IPS DF 6.9 (cell line): Measurements from ENCODE around the gene HLA-DQA1.
A peak's percentile ranks its signal among the peaks of the same experiment; 100 is the strongest.
"Not testable (repeated sequence)": the region's sequence is repeated elsewhere in the genome, so short reads cannot be mapped to it uniquely, and the experiment has no call there.

ENCODE experiments used
- DNase-seq: peaks from one replicate; pipeline ENCODE4 v3.0.0-alpha.2; 2013; ENCODE audit warnings: low read depth, low spot score
- H3K27ac ChIP-seq: one replicate; pipeline ENCODE4 v1.5.1; 2013; ENCODE audit warnings: low read length, control low read depth
- H3K27me3 ChIP-seq: 2 replicates; pipeline ENCODE4 v1.6.1; 2013; ENCODE audit warnings: mild to moderate bottlenecking, low read length; ENCODE audit not compliant: control insufficient read depth, insufficient read depth
- H3K36me3 ChIP-seq: 2 replicates; pipeline ENCODE4 v1.6.1; 2013; ENCODE audit warnings: low read length; ENCODE audit not compliant: control insufficient read depth, insufficient read depth
- H3K4me1 ChIP-seq: 2 replicates; pipeline ENCODE4 v1.6.1; 2013; ENCODE audit warnings: low read length; ENCODE audit not compliant: control insufficient read depth, insufficient read depth
- H3K4me3 ChIP-seq: 2 replicates; pipeline ENCODE4 v1.5.1; 2013; ENCODE audit warnings: mild to moderate bottlenecking, low read length
- H3K9me3 ChIP-seq: 2 replicates; pipeline ENCODE4 v1.6.1; 2013; ENCODE audit warnings: low read length, inconsistent platforms; ENCODE audit not compliant: control insufficient read depth, insufficient read depth
- WGBS: extraction: QIAGEN DNeasy Blood & Tissue Kit; methylation state at CpG from one replicate; pipeline ENCODE4 v1.1.7; 2013; ENCODE audit warnings: mixed read lengths, missing lambda C conversion rate; ENCODE audit not compliant: insufficient read length, insufficient coverage; 5-methylcytosine and 5-hydroxymethylcytosine counted together

HLA-DQA1 gene

DNA sequence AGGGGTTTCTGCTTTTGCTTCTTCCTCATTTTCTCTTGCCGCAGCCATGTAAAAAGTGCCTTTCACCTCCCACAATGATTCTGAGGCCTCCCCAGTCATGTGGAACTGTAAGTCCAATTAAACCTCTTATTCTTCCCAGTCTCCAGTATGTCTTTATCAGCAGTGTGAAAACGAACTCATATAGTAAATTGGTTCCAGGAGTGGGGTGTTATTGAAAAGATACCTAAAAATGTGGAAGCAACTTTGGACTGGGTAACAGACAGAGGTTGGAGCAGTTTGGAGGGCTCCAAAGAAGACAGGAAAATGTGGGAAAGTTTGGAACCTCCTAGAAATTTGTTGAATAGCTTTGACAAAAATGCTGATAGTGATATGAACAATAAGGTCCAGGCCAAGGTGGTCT is 34.7 kb downstream of the HLA-DQA1 start:
- H3K9me3 ChIP-seq, H3K27me3 ChIP-seq, H3K4me1 ChIP-seq, H3K4me3 ChIP-seq, H3K27ac ChIP-seq, H3K36me3 ChIP-seq, DNase-seq: not testable (repeated sequence)
- WGBS = no CpG with 5 or more reads among the region's 2 CpGs

DNA sequence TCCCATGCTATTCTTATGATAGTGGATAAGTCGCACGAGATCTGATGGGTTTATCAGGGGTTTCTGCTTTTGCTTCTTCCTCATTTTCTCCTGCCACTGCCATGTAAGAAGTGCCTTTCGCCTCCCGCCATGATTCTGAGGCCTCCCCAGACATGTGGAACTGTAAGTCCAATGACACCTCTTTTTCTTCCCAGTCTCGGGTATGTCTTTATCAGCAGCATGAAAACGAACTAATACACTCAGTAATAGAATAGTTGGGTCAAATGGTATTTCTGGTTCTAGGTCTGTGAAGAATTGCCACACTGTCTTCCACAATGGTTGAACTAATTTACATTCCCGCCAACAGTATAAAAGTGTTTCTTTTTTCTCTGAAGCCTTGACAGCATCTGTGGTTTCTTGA is 36.9 kb downstream of the HLA-DQA1 start:
- H3K36me3 ChIP-seq, H3K27me3 ChIP-seq, H3K4me1 ChIP-seq, H3K27ac ChIP-seq, DNase-seq, H3K4me3 ChIP-seq, H3K9me3 ChIP-seq: not testable (repeated sequence)
- no CpG with 5 or more reads among the region's 7 CpGs for WGBS

GRCh38 chr6:32679492-32679891 is 42.3 kb downstream of the HLA-DQA1 start:
- WGBS = no CpG with 5 or more reads among the region's 4 CpGs
- Histone ChIP-seq H3K4me3 (no peak overlapping the region), H3K36me3 (no peaks in the 10 kb centered on the region), H3K4me1 (no peaks in the 10 kb centered on the region), H3K9me3 (no peaks in the 10 kb centered on the region), H3K27ac (no peak overlapping the region), H3K27me3 (no peaks in the 10 kb centered on the region)
- no peak for DNase-seq

DNA sequence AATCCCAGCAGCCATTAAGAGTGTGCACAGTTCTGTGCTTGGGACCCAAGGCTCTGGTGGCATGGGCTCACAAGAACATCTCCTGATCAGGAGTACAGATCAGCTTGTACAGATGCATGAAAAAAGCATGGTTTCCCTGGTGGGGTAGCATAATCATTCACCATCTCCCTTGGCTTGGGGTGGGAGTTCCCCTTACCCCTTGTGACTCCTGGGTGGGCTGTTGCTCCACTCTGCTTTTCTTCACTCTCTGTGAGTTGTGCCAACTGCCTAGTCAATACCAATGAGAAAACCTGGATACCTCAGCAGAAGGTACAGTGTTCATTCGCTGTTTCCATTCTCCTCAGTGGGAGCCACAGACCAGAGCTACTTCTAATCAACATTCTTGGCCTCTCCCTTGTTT is 42.8 kb downstream of the HLA-DQA1 start:
- WGBS = no CpG with 5 or more reads among the region's 1 CpG
- no peaks in the 10 kb centered on the region for H3K36me3 ChIP-seq
- no peaks in the 10 kb centered on the region for H3K27me3 ChIP-seq
- H3K4me1 ChIP-seq = no peaks in the 10 kb centered on the region
- H3K27ac ChIP-seq = no peak overlapping the region
- no peak for DNase-seq
- no peaks in the 10 kb centered on the region for H3K9me3 ChIP-seq
- no peak overlapping the region for H3K4me3 ChIP-seq

DNA sequence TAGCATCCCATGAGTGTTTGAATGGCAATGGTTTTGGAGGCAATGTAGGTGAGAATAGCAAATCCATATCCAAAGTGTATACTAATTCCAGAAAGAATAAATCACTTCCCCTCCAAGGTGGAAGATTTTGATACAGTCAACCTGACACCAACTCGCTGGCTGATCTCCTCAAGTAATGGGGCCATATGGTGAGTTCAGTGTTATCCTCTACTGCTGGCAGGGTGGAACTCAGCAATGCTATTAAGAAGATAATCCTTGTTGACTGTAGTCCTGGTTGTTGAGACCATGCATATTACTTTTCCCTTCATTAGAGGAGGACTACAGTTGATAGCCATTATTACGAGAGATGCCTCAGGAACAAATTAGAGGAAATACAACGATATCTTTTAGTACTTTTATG is 47.0 kb downstream of the HLA-DQA1 start:
- no peak for DNase-seq
- Histone ChIP-seq H3K27ac (no peak overlapping the region), H3K9me3 (no peaks in the 10 kb centered on the region), H3K36me3 (no peaks in the 10 kb centered on the region), H3K27me3 (no peaks in the 10 kb centered on the region), H3K4me1 (no peaks in the 10 kb centered on the region), H3K4me3 (no peak overlapping the region)
- WGBS = no CpG with 5 or more reads among the region's 3 CpGs

GRCh38 chr6:32685603-32686002 is 48.4 kb downstream of the HLA-DQA1 start:
- no peak for DNase-seq
- Histone ChIP-seq H3K36me3 (no peaks in the 10 kb centered on the region), H3K27me3 (no peaks in the 10 kb centered on the region), H3K4me3 (no peak overlapping the region), H3K9me3 (no peaks in the 10 kb centered on the region), H3K27ac (no peak overlapping the region), H3K4me1 (no peaks in the 10 kb centered on the region)
- WGBS = no CpG with 5 or more reads among the region's 1 CpG

DNA sequence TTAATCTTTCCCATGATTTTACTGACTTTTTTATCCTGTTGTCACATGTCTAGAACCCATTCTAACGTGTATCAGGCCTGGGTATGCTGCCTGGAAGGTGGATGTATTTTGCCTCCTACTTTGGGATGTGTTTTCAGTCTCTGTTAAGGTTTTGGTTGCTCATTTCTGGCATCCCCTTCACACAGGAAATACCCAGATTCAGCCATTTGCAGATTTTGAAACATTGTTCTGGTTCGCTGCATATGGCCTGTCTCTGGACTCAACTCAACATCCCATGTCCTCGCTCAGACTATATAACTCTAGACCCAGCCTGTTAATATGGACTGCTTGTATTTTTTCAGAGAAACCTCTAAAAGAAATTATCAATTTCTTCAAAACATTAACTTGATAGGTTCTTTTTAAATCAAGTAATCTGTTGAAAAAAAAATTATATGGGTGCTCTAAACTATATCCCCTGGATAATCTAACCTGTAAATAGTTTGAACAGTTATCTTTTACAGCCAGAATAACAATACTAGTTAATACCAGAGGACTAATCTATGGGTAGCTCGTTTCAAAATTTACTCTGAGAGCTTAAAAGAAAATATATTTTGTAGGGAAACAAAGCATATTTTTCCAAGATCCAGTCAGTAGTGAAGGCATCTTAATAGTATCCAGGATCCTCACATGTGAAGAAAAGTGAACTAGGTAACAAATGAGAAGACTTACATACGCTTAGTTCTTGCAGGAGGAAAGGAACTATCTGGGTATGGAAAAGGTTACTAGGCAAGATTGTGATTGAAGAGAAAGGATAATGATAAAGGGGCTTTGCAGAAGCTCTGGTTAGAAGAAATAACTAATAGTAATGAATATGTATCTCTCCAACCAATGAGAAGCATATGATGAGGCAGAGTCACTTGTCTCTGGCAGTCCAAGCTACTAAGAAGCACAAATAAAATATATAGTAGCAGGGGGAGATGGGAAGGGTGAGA is 52.6 kb downstream of the HLA-DQA1 start:
- no peaks in the 10 kb centered on the region for H3K9me3 ChIP-seq
- no peak overlapping the region for H3K4me3 ChIP-seq
- H3K4me1 ChIP-seq = no peaks in the 10 kb centered on the region
- no CpG with 5 or more reads among the region's 5 CpGs for WGBS
- H3K27me3 ChIP-seq = no peaks in the 10 kb centered on the region
- no peaks in the 10 kb centered on the region for H3K36me3 ChIP-seq
- no peak for DNase-seq
- H3K27ac ChIP-seq = no peak overlapping the region

GRCh38 chr6:32692019-32692418 is 54.8 kb downstream of the HLA-DQA1 start:
- Histone ChIP-seq H3K4me1 (no peaks in the 10 kb centered on the region), H3K9me3 (no peaks in the 10 kb centered on the region), H3K27me3 (no peaks in the 10 kb centered on the region), H3K36me3 (no peaks in the 10 kb centered on the region), H3K4me3 (no peak overlapping the region), H3K27ac (no peak overlapping the region)
- DNase-seq = peak; percentile 7
- WGBS = no CpG with 5 or more reads among the region's 1 CpG
